Measurements from ENCODE around the gene SLC25A42. TPM values are rescaled to one million over a fixed set of nuclear protein-coding genes. Genes with fewer than 3 reads are reported as not detected.
"Not testable (repeated sequence)": the region's sequence is repeated elsewhere in the genome, so short reads cannot be mapped to it uniquely, and the experiment has no call there.

Gene SLC25A42
- total RNA-seq, 1 donor from 2014 or later = 27.2 TPM

- intact Hi-C loops (cut with DNase I) = no loop called here
- no peak for ATAC-seq (ENCODE audit: poor library complexity)
- no peak for DNase-seq
These were observed 31.9 kb downstream of the SLC25A42 start for GRCh38 chr19:19095691-19096090.

DNA sequence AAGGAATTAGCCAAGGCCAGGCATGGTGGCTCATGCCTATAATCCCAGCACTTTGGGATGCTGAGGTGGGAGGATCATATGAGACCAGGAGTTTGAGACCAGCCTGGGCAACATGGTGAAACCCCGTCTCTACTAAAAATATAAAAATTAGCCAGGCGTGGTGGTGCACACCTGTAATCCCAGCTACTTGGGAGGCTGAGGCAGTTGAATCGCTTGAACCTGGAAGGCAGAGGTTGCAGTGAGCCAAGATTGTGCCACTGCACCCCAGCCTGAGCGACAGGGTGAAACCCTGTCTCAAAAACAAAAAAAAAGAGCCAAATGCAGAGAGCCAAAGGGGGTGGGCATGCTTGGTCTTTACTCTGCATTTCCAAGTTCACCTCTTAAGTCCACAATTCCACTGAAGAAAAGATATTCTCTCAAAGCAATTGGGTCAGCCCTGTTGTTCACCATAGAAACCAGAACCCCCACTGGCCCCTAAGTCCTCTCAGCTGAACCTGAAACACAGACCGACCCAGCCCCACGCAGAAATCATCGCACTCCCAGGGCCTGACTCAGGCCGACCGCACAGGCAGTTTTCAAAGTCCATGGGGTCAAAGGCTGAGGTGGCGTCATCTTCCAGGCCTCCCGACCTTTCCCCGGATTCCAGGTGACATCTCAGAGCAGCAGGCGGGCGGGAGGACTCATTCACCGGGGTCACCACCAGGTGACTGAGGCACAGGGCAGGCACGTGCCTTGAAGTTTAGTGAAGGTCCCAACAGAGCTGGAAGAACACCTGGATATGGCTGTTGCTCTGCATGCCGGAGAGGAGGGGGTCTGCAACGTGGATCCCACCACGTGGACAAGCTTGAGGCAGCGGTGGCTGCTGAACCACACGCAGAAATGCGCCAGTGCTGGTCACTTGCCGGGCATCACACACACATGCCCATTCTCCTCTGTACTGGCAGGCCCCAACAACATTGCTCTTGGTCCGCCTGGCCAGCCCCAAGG lies 33.1 kb downstream of the SLC25A42 start:
- intact Hi-C loops (cut with DNase I) = no loop called here
- no peak for DNase-seq

GRCh38 chr19:19098084-19098702 lies 34.4 kb downstream of the SLC25A42 start:
- no peak for DNase-seq
- ATAC-seq (ENCODE audit: poor library complexity) = no peak
- intact Hi-C loops (cut with DNase I) = no loop called here

More for the DNA sequence above, 33.1 kb downstream of the SLC25A42 start:
- ATAC-seq (ENCODE audit: poor library complexity) = no peak

- ATAC-seq (ENCODE audit: poor library complexity) = peak; percentile 75
- DNase-seq = no peak
- intact Hi-C loops (cut with DNase I) = no loop called here
These were observed 35.2 kb downstream of the SLC25A42 start for GRCh38 chr19:19098703-19099632.

DNA sequence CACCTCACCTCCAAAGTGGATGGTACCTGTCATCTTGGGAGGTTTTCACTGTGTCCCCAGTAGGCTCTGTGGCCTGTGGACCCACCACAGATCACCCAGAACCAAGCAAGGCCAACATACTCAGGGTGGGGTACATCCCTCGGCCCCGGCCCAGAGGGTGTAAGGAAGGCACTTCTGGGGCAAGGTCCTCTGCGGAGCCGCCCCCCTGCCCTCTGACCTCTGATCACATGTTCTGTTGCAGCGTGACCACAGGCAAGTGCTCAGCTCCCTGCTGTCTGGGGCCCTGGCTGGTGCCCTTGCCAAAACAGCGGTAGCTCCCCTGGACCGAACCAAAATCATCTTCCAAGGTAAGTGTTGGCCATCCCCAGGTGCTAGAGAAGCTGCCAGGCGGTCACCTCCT lies 37.7 kb downstream of the SLC25A42 start:
- ATAC-seq (ENCODE audit: poor library complexity) (no peak), DNase-seq (no peak)
- intact Hi-C loops (cut with DNase I) = no loop called here

GRCh38 chr19:19102566-19102965 lies 38.8 kb downstream of the SLC25A42 start:
- intact Hi-C loops (cut with DNase I); DNase-seq; ATAC-seq (ENCODE audit: poor library complexity): not testable (repeated sequence)

DNA sequence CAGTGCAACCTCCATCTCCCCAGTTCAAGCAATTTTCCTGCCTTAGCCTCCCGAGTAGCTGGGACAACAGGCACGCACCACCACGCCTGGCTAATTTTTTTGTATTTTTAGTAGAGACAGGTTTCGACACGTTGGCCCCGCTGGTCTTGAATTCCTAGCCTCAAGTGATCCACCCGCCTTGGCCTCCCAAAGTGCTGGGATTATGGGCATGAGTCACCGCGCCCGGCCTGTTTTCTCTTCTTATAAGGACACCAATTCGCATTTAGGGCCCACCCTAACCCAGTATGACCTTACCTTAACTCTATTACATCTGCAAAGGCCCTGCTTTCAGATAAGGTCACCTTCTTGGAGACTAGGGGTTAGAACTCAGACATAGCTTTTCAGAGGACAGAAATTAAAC lies 39.4 kb downstream of the SLC25A42 start:
- DNase-seq (no peak), ATAC-seq (ENCODE audit: poor library complexity) (no peak)
- intact Hi-C loops (cut with DNase I) = no loop called here

GRCh38 chr19:19105365-19106055 lies 41.7 kb downstream of the SLC25A42 start:
- DNase-seq (peak; percentile 80), ATAC-seq (ENCODE audit: poor library complexity) (peak; percentile 87)
- intact Hi-C loops (cut with DNase I) = no loop called here

DNA sequence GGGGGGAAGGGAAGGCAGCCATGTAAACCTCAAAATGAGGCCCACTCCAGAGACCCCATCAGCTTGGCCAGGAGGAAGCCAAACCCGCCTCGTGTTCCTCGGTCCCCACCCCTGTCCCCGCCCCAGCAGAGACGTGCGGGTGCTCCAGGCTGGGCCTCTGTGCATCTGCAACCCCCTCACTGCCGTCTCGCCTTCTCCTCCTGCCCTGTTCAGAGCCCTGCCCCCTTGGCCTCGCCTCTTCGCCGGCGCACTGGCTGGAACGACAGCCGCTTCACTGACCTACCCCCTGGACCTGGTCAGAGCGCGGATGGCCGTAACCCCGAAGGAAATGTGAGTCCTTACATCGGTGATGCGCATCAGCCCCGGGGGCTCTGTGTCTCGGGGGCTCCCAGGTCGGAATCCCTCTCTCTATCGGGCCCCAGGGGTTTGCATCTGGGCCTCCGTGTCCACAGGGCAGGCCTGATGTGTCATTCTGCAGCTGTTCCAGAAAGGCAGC lies 42.3 kb downstream of the SLC25A42 start:
- DNase-seq = peak; percentile 51
- intact Hi-C loops (cut with DNase I) = no loop called here
- peak; percentile 44 for ATAC-seq (ENCODE audit: poor library complexity)

DNA sequence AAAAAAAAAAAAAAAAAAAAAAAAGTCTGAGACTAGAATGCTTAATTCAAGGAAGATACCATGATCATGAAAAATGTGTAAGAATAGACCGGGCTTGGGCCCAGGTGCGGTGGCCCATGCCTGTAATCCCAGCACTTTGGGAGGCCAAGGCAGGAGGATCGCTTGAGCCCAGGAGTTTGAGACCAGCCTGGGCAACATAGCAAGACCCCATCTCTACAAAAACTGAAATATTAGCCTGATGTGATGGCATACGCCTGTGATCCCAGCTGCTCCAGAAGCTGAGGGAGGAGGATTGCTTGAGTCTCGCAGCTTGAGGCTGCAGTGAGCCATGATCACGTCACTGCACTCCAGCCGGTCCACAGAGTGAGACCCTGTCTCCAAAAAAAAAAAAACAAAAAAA lies 43.1 kb downstream of the SLC25A42 start:
- intact Hi-C loops (cut with DNase I); DNase-seq; ATAC-seq (ENCODE audit: poor library complexity): not testable (repeated sequence)

GRCh38 chr19:19107654-19108053 lies 43.9 kb downstream of the SLC25A42 start:
- intact Hi-C loops (cut with DNase I) = no loop called here
- DNase-seq (no peak), ATAC-seq (ENCODE audit: poor library complexity) (no peak)

DNA sequence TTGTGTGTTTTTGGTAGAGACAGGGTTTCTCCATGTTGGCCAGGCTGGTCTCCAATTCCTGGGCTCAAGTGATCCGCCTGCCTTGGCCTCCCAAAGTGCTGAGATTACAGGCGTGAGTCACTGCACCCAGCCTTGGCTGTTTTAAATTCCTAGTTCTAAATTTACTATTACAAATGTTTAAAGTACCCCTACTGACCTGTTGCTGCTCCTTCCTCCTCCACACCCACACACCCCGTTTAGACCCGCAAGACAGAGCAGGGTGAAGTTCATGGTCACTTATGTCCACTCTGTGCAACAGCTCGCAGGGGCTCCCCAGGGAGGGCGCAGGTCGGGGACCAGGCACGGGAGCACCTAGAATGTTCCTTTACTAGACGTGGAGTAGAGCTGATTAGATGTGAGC lies 45.8 kb downstream of the SLC25A42 start:
- intact Hi-C loops (cut with DNase I) = no loop called here
- ATAC-seq (ENCODE audit: poor library complexity) = no peak
- DNase-seq = no peak

- ATAC-seq (ENCODE audit: poor library complexity) (peak; percentile 25), DNase-seq (no peak)
- intact Hi-C loops (cut with DNase I) = no loop called here
These were observed 46.8 kb downstream of the SLC25A42 start for GRCh38 chr19:19110410-19111135.

- ATAC-seq (ENCODE audit: poor library complexity) (peak; percentile 5), DNase-seq (no peak)
- intact Hi-C loops (cut with DNase I) = no loop called here
These were observed 47.5 kb downstream of the SLC25A42 start for GRCh38 chr19:19111136-19111835.

DNA sequence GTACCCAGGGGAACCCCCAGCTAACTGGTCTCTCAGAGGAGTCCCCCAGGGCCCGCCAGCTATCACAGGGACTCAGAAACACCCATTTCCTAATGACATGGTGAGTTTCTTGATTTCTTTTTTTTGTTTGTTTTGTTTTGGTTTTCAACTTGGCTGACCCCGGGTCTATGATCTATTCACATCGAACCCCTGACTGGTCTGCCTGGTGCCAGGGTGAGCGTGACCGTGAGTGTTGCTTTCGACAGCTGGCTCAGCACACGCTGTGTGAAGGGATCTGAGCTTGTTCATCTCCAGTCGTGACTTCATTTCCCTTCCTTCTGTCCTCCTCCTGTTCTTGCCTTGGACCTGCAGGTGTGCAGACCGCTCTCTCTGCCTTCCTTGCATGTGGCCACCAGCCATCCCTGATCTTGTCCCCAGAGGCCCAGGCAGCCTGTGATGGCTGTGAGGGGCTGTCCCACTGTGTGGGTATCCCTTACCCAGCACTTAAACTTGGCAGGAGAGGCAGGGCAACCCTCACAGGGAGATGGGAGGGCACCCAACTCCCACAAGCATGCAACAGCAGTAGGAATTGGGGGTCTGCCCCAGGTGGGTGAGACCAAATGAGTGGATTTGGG lies 48.3 kb downstream of the SLC25A42 start:
- ATAC-seq (ENCODE audit: poor library complexity) (no peak), DNase-seq (no peak)
- intact Hi-C loops (cut with DNase I) = no loop called here

DNA sequence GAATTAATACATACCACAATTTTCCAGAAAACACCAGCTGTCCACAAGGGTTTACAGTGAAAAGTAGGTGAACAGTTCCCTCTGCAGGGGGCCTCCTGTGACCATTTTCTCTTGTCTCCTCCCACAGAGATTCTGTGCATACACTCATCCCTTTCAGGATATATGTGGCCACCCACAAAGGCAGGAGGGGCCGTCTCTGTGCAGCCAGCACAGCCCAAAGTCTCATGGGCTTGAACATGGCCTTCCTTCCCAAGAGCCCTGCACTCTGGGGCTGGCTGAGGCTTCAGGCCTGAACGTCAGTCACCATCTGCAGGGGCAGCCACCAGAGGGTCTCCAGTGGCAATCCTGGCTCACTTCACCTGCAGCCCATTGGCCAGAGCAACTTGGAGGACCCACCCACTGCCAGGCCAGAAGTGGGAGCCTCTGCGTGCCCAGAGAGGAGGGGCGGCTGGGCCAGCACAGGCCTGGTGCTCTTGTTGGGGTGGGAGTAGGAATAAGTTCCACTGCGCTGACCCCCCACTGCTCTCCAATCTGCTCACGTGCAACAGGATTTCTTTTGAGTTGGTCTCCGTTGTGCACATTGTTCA lies 49.3 kb downstream of the SLC25A42 start:
- intact Hi-C loops (cut with DNase I) = no loop called here
- ATAC-seq (ENCODE audit: poor library complexity) = no peak
- DNase-seq = no peak

Measured in Right ventricle myocardium superior (tissue), 1 donor.